ENCODE measurements around the gene NARF. TPM values are rescaled to one million over a fixed set of nuclear protein-coding genes. Genes with fewer than 3 reads are reported as not detected.
"Not testable (repeated sequence)": the region's sequence is repeated elsewhere in the genome, so short reads cannot be mapped to it uniquely, and the experiment has no call there.

The NARF gene
- total and polyA plus RNA-seq, 9 donors = 29.6 to 52.7 (median 47.5) TPM

DNA sequence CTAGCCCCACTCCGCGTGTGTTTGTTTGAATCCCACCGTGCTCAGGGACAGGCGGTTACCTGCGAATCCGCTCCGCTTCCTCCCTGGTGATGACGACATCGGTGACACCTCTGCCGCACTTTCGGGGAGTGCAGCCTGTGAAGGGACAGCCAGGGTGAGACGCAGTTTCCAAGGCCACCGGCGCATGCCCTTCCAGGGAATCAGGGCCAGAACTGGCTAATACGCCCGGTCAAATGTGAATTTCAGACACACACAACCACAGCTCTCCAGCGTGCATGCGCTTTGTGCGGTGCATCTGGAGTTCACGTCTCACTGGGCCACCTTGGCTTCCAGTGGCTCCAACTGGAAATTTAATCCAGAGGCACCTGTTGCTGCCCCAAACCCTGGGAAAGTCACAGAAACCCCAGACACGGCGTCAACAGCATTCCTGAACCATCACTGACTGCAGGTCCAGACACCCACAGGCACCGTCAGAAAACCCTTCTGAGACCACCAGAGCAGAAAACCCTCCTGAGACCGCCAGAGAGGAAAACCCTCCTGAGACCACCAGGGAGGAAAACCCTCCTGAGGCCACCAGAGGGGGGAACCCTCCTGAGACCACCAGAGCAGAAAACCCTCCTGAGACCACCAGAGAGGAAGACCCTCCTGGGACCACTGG is 47.0 kb upstream of the NARF start:
- Histone ChIP-seq H3K36me3 (no peaks in the 10 kb centered on the region), H3K9me3 (no peaks in the 10 kb centered on the region), H3K4me1 (ENCODE audit: insufficient read depth) (peaks cover 5% of the 10 kb centered on the region), H3K27ac (no peak overlapping the region), H3K27me3 (no peaks in the 10 kb centered on the region), H3K4me3 (no peak overlapping the region)
- DNase-seq = no peak
- WGBS, 3 donors = 93 to 96% (median 94%) methylated on average over 24 of the region's 24 CpGs
- intact Hi-C loops (cut with DNase I) = loop anchor here in 1 of 4 donors (10.0 kb wide), 1 partner anchor 57 kb away; the partner anchor contains the start of gene TEX19
- TF ChIP-seq EP300 (IDR thresholded peaks at IDR 0.05) (no peak), POLR2A (IDR thresholded peaks at IDR 0.05) (no peak)
- TF ChIP-seq, protein P1, sequence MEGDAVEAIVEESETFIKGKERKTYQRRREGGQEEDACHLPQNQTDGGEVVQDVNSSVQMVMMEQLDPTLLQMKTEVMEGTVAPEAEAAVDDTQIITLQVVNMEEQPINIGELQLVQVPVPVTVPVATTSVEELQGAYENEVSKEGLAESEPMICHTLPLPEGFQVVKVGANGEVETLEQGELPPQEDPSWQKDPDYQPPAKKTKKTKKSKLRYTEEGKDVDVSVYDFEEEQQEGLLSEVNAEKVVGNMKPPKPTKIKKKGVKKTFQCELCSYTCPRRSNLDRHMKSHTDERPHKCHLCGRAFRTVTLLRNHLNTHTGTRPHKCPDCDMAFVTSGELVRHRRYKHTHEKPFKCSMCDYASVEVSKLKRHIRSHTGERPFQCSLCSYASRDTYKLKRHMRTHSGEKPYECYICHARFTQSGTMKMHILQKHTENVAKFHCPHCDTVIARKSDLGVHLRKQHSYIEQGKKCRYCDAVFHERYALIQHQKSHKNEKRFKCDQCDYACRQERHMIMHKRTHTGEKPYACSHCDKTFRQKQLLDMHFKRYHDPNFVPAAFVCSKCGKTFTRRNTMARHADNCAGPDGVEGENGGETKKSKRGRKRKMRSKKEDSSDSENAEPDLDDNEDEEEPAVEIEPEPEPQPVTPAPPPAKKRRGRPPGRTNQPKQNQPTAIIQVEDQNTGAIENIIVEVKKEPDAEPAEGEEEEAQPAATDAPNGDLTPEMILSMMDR (IDR thresholded peaks at IDR 0.05) = no peak

DNA sequence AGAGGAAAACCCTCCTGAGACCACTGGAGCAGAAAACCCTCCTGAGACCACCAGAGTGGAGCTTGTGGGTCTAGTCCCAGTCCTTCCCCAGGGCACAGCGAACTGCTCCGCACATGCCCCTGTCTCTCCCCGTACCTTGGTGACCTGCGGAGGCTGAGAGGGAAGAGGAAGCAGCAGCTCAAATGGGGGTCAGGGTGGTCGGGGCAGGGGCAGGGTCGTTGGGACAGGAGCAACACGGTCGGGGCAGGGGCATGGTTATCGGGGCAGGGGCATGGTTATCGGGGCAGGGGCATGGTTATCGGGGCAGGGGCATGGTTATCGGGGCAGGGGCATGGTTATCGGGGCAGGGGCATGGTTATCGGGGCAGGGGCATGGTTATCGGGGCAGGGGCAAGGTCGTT is 46.5 kb upstream of the NARF start:
- H3K4me3 ChIP-seq; H3K27ac ChIP-seq; H3K9me3 ChIP-seq; H3K36me3 ChIP-seq; H3K27me3 ChIP-seq; H3K4me1 ChIP-seq (ENCODE audit: insufficient read depth); DNase-seq: not testable (repeated sequence)
- intact Hi-C loops (cut with DNase I) = loop anchor here in 1 of 4 donors (10.0 kb wide), 1 partner anchor 57 kb away; the partner anchor contains the start of gene TEX19
- WGBS, 3 donors = 86 to 91% (median 88%) methylated on average over 16 of the region's 16 CpGs

DNA sequence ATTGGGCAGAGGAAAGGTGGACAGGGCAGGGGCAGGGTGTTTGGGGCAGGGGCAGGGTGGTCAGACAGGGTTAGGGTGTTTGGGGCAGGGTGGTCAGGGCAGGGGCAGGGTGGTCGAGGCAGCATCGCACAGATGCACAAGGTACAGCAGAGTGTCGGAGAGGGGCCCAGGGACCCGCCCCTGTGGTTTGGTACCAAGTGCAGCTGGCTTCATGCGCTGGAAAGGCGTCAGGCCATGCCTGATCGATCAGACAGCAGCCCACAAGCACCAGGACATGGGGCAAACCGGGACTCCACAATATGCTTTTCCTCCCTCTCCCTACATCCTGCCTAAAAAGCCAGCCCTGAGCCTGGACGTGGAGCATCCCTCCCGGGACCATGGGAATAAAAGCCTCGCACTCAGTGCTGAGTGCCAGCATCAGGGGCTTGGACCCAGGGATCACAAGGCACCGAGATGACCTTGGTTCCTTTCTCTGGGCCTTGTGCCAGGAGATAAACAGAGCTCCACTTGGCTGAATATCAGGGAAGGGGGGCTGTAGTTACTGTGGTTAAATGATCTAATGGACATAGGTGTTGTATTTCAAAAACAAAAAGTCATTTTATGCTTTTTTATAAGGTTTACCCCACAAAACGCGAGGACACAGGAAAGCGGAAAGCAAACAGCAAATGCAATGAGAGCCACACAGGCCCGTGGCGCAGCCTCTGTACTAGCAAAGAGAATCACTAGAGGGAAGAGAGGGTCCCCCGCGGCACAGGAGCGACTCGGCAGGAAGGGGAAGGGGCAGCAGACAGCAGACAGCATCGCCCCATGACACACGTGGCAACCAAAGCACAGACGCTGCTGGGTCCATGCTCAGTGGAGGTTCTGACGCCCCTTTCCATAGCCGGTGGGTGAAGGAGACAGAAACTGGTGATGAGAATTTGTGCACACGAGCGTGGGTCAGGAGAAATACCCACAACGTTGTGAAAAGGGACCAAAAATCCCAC is 45.7 kb upstream of the NARF start:
- no peak for DNase-seq
- no peak overlapping the region for H3K27ac ChIP-seq

DNA sequence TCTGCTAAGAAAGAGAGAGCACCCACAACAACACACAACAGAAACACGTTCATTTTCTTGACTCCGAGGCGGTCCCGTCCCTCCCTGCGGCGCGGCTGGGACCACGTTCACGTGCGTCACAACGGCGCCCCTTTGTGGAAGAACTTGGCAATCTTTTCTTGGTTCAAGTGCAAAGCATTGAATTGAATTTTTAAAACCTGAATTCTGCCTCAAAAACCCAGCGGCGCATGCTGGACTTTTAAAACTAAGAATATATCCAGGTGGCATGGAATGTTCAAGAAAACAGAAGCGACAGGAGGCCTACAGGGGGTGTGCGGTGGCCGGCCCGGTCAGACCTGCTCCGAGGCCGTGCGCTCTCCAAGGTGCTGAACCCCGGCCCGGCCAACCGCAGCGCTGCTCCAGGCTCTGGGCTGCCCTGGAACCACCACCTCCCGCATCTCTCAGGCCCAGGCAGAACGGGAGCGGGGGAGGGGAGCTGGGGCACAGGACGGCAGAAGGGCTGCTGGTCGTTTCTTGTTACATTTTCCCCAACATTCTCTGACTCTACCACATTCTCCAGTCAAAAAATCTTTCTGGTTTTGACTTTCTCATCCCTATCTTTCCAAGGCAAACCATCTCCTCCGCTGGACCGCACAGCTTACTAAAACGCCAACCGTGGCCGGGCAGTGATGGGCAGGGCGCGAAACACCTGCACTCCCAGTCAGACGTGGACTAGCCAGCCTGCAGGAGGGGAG is 43.8 kb upstream of the NARF start:
- TF ChIP-seq POLR2A (IDR thresholded peaks at IDR 0.05) = no peak
- no peak for TF ChIP-seq EP300 (IDR thresholded peaks at IDR 0.05)
- TF ChIP-seq, protein P1 (IDR thresholded peaks at IDR 0.05) = peak; percentile 31 to 60 (median 54)
- H3K9me3 ChIP-seq = no peaks in the 10 kb centered on the region
- 16 to 19% (median 17%) methylated on average over 38 of the region's 38 CpGs for WGBS, 3 donors
- intact Hi-C loops (cut with DNase I) = loop anchor here in 2 of 4 donors (5.0 to 10.0 kb wide), 2 partner anchors 60 to 62 kb away; partner anchors contain the start of gene TEX19 (in 1 of the 2)
- peak; percentile 66 to 87 (median 80) for DNase-seq
- no peaks in the 10 kb centered on the region for H3K27me3 ChIP-seq
- H3K4me3 ChIP-seq = no peak overlapping the region
- H3K36me3 ChIP-seq = no peaks in the 10 kb centered on the region
- peaks cover 10% of the 10 kb centered on the region for H3K4me1 ChIP-seq (ENCODE audit: insufficient read depth)
- no peak overlapping the region for H3K27ac ChIP-seq

More for the DNA sequence above, 45.7 kb upstream of the NARF start:
- intact Hi-C loops (cut with DNase I) = loop anchor here in 1 of 4 donors (10.0 kb wide), 1 partner anchor 58 kb away; the partner anchor contains the start of gene TEX19
- no peaks in the 10 kb centered on the region for H3K9me3 ChIP-seq
- peaks cover 7% of the 10 kb centered on the region for H3K4me1 ChIP-seq (ENCODE audit: insufficient read depth)
- 78 to 83% (median 80%) methylated on average over 29 of the region's 29 CpGs for WGBS, 3 donors
- H3K36me3 ChIP-seq = no peaks in the 10 kb centered on the region
- H3K27me3 ChIP-seq = no peaks in the 10 kb centered on the region
- TF ChIP-seq EP300 (IDR thresholded peaks at IDR 0.05) = no peak
- no peak for TF ChIP-seq POLR2A (IDR thresholded peaks at IDR 0.05)
- TF ChIP-seq, protein P1 (IDR thresholded peaks at IDR 0.05) = no peak
- no peak overlapping the region for H3K4me3 ChIP-seq
